HepG2 (cell line): Measurements from ENCODE around the gene MAGEB16. TPM values are rescaled to one million over a fixed set of nuclear protein-coding genes. Genes with fewer than 3 reads are reported as not detected.

ENCODE experiments used
- ATAC-seq: fragments of 200-7000 bp; cut with Tn5 transposase; 3 replicates; pipeline ENCODE4 v1.9.1; 2020; ENCODE audit warnings: mild to moderate bottlenecking, moderate library complexity
- BruUV-seq: library from RNA; stranded (reverse); fragments of 400-500 nt; replicated peaks from 2 replicates; lab custom pipeline; 2021; lab: Mats Ljungman, UMichigan
- CTCF ChIA-PET: fragments of 300-600 bp; formaldehyde crosslinking; extraction: SDS; loops from one replicate; lab custom pipeline; 2021; ENCODE audit warnings: low total read pairs, inconsistent platforms, low intra/inter-chr PET ratio; lab: Yijun Ruan, JAX
- POLR2A ChIA-PET: fragments of 350-600 bp; sonication (Branson Sonifier 250); formaldehyde crosslinking; loops from one replicate; lab custom pipeline; 2020; ENCODE audit warnings: antibody characterized with exemption, inconsistent platforms; lab: Yijun Ruan, JAX
- DNase-seq: peaks from one replicate; pipeline ENCODE4 v3.0.0-alpha.2; 2015; ENCODE audit warnings: low spot score
- FAIRE-seq: peaks from 3 replicates; lab custom pipeline; 2011; peaks lifted over from hg19 to GRCh38; lab: Jason Lieb, UNC
- H2AFZ ChIP-seq: one replicate; pipeline ENCODE4 v1.6.1; 2011; ENCODE audit warnings: low read length, inconsistent platforms
- H3K27ac ChIP-seq: fragments of 300-600 bp; 3 replicates; pipeline ENCODE4 v1.8.0; 2011; ENCODE audit warnings: mixed run types, mild to moderate bottlenecking, mixed read lengths, low read length, inconsistent platforms; ENCODE audit not compliant: insufficient read depth; ENCODE audit errors: extremely low read length
- H3K27me3 ChIP-seq, 2 experiments: fragments of 200-600 bp in 1 of 2; 2 replicates in 1 of 2; 3 replicates in 1 of 2; pipeline versions ENCODE4 v1.6.0 to v1.8.0; 2011; ENCODE audit warnings: low read length in 2 of 2, mild to moderate bottlenecking in 2 of 2, moderate library complexity in 2 of 2, inconsistent platforms in 1 of 2; ENCODE audit not compliant: insufficient read depth in 2 of 2, control insufficient read depth in 1 of 2
- H3K36me3 ChIP-seq, 2 experiments: fragments of 200-600 bp in 1 of 2; replicated peaks in 1 of 2; 2 replicates in 1 of 2; 3 replicates in 1 of 2; pipeline versions ENCODE4 v1.5.1 to v1.8.0; 2011; ENCODE audit warnings: low read length in 2 of 2, inconsistent platforms in 1 of 2; ENCODE audit not compliant: insufficient read depth in 2 of 2, control insufficient read depth in 1 of 2
- H3K4me1 ChIP-seq: 2 replicates; pipeline ENCODE4 v1.5.1; 2012; ENCODE audit warnings: low read length, inconsistent platforms; ENCODE audit not compliant: insufficient read depth
- H3K4me2 ChIP-seq: 2 replicates; pipeline ENCODE4 v1.6.0; 2011; ENCODE audit warnings: low read depth, low read length, inconsistent platforms
- H3K4me3 ChIP-seq, 3 experiments: fragments of 200-600 bp in 1 of 3; sonication (generic), shearing (Covaris generic) in 1 of 3; replicated peaks in 1 of 3; 2 replicates each; pipeline ENCODE4 v1.5.1; 2011 to 2016; ENCODE audit warnings: low read length in 3 of 3, inconsistent platforms in 2 of 3, low read depth in 2 of 3, mild to moderate bottlenecking in 2 of 3, control low read depth in 1 of 3, mixed read lengths in 1 of 3; ENCODE audit not compliant: insufficient read depth in 1 of 3
- H3K79me2 ChIP-seq: one replicate; pipeline ENCODE4 v1.6.1; 2011; ENCODE audit warnings: low read length, inconsistent platforms; ENCODE audit not compliant: insufficient read depth
- H3K9ac ChIP-seq: 2 replicates; pipeline ENCODE4 v1.6.0; 2011; ENCODE audit warnings: mild to moderate bottlenecking, low read depth, low read length, inconsistent platforms; ENCODE audit not compliant: insufficient read depth
- H3K9me3 ChIP-seq: 2 replicates; pipeline ENCODE4 v1.5.1; 2012; ENCODE audit warnings: mild to moderate bottlenecking, low read length
- H4K20me1 ChIP-seq: 2 replicates; pipeline ENCODE4 v1.6.0; 2011; ENCODE audit warnings: inconsistent platforms, mild to moderate bottlenecking, low read length, moderate library complexity; ENCODE audit not compliant: insufficient read depth
- GPBP1L1 ChIP-seq: sonication (generic); formaldehyde crosslinking; IDR thresholded peaks from 2 replicates; pipeline ENCODE4 v1.5.0; 2020; ENCODE audit warnings: mild to moderate bottlenecking, missing genetic modification reagents
- HDAC6 ChIP-seq: fragments of 200-600 bp; sonication (generic); IDR thresholded peaks from 2 replicates; pipeline ENCODE4 v1.7.0; 2017; ENCODE audit warnings: mild to moderate bottlenecking, antibody characterized with exemption, low read length, low read depth
- HMGXB3 ChIP-seq: sonication (generic); formaldehyde crosslinking; IDR thresholded peaks from 2 replicates; pipeline ENCODE4 v1.4.0; 2020; ENCODE audit warnings: missing genetic modification reagents, borderline replicate concordance
- KDM3A ChIP-seq: IDR thresholded peaks from 2 replicates; pipeline ENCODE4 v1.6.1; 2018; ENCODE audit warnings: low read depth, missing compliant biosample characterization
- MTF1 ChIP-seq: sonication (generic); formaldehyde crosslinking; IDR thresholded peaks from 2 replicates; pipeline ENCODE4 v1.5.0; 2020; ENCODE audit warnings: missing genetic modification reagents
- PRMT3 ChIP-seq: sonication (generic); formaldehyde crosslinking; IDR thresholded peaks from 2 replicates; pipeline ENCODE4 v1.8.1; 2022; ENCODE audit warnings: low read depth, mild to moderate bottlenecking, moderate library complexity, missing genetic modification reagents, borderline replicate concordance
- RBAK ChIP-seq: sonication (generic); formaldehyde crosslinking; IDR thresholded peaks from 2 replicates; pipeline ENCODE4 v1.5.1; 2020; ENCODE audit warnings: mild to moderate bottlenecking, missing genetic modification reagents
- RXRA ChIP-seq: sonication (generic); formaldehyde crosslinking; IDR thresholded peaks from 2 replicates; pipeline ENCODE4 v1.5.1; 2020; ENCODE audit warnings: missing genetic modification reagents
- SRY ChIP-seq: sonication (generic); formaldehyde crosslinking; IDR thresholded peaks from 2 replicates; pipeline ENCODE4 v1.8.0; 2022; ENCODE audit warnings: mild to moderate bottlenecking, missing genetic modification reagents
- ZFP36 ChIP-seq: fragments of 150-350 bp; IDR thresholded peaks from 2 replicates; pipeline ENCODE4 v1.6.1; 2018; ENCODE audit warnings: borderline replicate concordance, low read length, low read depth; ENCODE audit not compliant: partially characterized antibody
- ZNF557 ChIP-seq: sonication (generic); formaldehyde crosslinking; IDR thresholded peaks from 2 replicates; pipeline ENCODE4 v1.4.0; 2020; ENCODE audit warnings: missing genetic modification reagents
- ZNF761 ChIP-seq: sonication (generic); formaldehyde crosslinking; conservative IDR thresholded peaks from 2 replicates; pipeline ENCODE4 v1.4.0; 2020; ENCODE audit warnings: mild to moderate bottlenecking, missing genetic modification reagents
- ZSCAN22 ChIP-seq: sonication (generic); formaldehyde crosslinking; IDR thresholded peaks from 2 replicates; pipeline ENCODE4 v1.4.0; 2020; ENCODE audit warnings: mild to moderate bottlenecking, missing genetic modification reagents
- WGBS: methylation state at CpG from one replicate; pipeline ENCODE4 v1.1.6; 2017; ENCODE audit warnings: low lambda C conversion rate; 5-methylcytosine and 5-hydroxymethylcytosine counted together
- in situ Hi-C: cut with HindIII; loops from 2 replicates; pipeline ENCODE4 v1.10.0; 2017; ENCODE audit warnings: low pct_unique_long_range_greater_than_20kb; ENCODE audit not compliant: extremely low pct_ligation_motif_present
- intact Hi-C: fragments of 100-400 bp; cut with micrococcal nuclease; formaldehyde crosslinking; loops from one replicate; pipeline ENCODE4 v1.10.0; 2022; ENCODE audit not compliant: unreplicated experiment
- polyA plus RNA-seq, 8 experiments: library from polyadenylated mRNA; depleted of rRNA in 3 of 8; stranded (reverse) in 7 of 8; unstranded in 1 of 8; fragments of >200 nt; fragmentation: Illumina TruSeq in 4 of 8; extraction: Trizol in 4 of 8; gene quantifications; 2 replicates each; pipeline versions ENCODE4 v1.2.1 to v1.2.3, GENCODE V29; 2011 to 2016; ENCODE audit warnings: low read depth in 4 of 8, missing spikeins in 1 of 8, mixed read lengths in 1 of 8; ENCODE audit not compliant: insufficient read depth in 1 of 8
- total RNA-seq, 5 experiments: library from RNA; depleted of rRNA; stranded (reverse); fragments of >200 nt; fragmentation: Illumina TruSeq; extraction: Trizol; gene quantifications; 2 replicates each; pipeline ENCODE4 v1.2.3, GENCODE V29; 2016; ENCODE audit warnings: low read depth in 1 of 5

MAGEB16 gene
- total and polyA plus RNA-seq, 2 of the 13 experiments (the other 11 are each of a cell fraction or from before 2014, with no cell fraction given), result not detected

- ChIA-PET CTCF (no interaction called here), POLR2A (no interaction called here)
- in situ Hi-C loops (no loop called here), intact Hi-C loops (no loop called here)
- Histone ChIP-seq H3K27me3 (no peaks in the 10 kb centered on the region), H3K36me3 (no peaks in the 10 kb centered on the region), H3K9ac (no peak overlapping the region), H3K9me3 (no peaks in the 10 kb centered on the region), H3K4me3 (no peak overlapping the region), H3K27ac (no peak overlapping the region), H3K4me1 (no peaks in the 10 kb centered on the region), H3K4me2 (no peak overlapping the region), H2AFZ (no peak overlapping the region), H4K20me1 (no peaks in the 10 kb centered on the region), H3K79me2 (no peaks in the 10 kb centered on the region)
- WGBS, result 41% methylated on average over 2 of the region's 4 CpGs
- no peak for ATAC-seq
- no peak for TF ChIP-seq HDAC6
- BruUV-seq, result no TSS peak
- FAIRE-seq, result no peak
- DNase-seq, result no peak
These were observed 21.1 kb downstream of the MAGEB16 start for GRCh38 chrX:35819241-35819640.

GRCh38 chrX:35826503-35826902, 28.4 kb downstream of the MAGEB16 start:
- H3K9ac ChIP-seq, result no peak overlapping the region
- FAIRE-seq (no peak), ATAC-seq (no peak), DNase-seq (no peak)
- ChIA-PET CTCF (no interaction called here), POLR2A (no interaction called here)
- in situ Hi-C loops, result no loop called here
- no TSS peak for BruUV-seq
- no peak overlapping the region for H3K4me3 ChIP-seq
- no peaks in the 10 kb centered on the region for H3K79me2 ChIP-seq
- no peaks in the 10 kb centered on the region for H3K36me3 ChIP-seq
- WGBS, result 0% methylated on average over 1 of the region's 1 CpG
- H3K27ac ChIP-seq, result no peak overlapping the region
- H3K27me3 ChIP-seq, result no peaks in the 10 kb centered on the region
- H4K20me1 ChIP-seq, result no peaks in the 10 kb centered on the region
- no peaks in the 10 kb centered on the region for H3K9me3 ChIP-seq
- no peak overlapping the region for H2AFZ ChIP-seq
- no peak overlapping the region for H3K4me2 ChIP-seq
- intact Hi-C loops, result no loop called here
- H3K4me1 ChIP-seq, result no peaks in the 10 kb centered on the region
- TF ChIP-seq SRY (CRISPR knock-in tag), result no peak
- TF ChIP-seq ZFP36, result no peak
- no peak for TF ChIP-seq PRMT3 (CRISPR knock-in tag)
- TF ChIP-seq GPBP1L1, result no peak
- TF ChIP-seq ZNF557, result no peak
- TF ChIP-seq KDM3A (CRISPR knock-in tag), result no peak
- no peak for TF ChIP-seq MTF1 (CRISPR knock-in tag)
- no peak for TF ChIP-seq RBAK (CRISPR knock-in tag)
- TF ChIP-seq ZNF761 (CRISPR knock-in tag), result no peak
- no peak for TF ChIP-seq ZSCAN22 (CRISPR knock-in tag)
- TF ChIP-seq RXRA (CRISPR knock-in tag), result no peak
- TF ChIP-seq HMGXB3 (CRISPR knock-in tag), result no peak
